ENCODE data around the gene LCOR.
"Not testable (repeated sequence)": the region's sequence is repeated elsewhere in the genome, so short reads cannot be mapped to it uniquely, and the experiment has no call there.

LCOR gene

DNA sequence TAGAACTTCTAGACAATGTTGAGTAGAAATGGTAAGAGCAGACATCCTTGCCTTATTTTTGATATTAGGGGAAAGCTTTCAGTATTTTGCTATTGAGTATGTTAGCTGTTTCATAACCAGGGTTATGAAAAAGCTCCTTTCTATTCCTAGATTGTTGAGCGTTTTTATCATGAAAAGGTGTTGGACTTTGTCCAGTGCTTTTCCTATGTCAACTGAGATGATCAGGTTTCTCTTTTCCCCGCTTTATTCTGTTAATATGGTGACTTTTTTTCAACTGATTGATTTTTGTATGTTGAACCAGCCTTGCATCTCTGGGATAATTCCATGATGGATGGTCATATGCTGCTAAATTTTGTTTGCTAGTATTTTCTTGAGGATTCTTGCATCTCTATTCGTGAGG, 58.5 kb downstream of the LCOR start:
- DNase-seq: no peak

DNA sequence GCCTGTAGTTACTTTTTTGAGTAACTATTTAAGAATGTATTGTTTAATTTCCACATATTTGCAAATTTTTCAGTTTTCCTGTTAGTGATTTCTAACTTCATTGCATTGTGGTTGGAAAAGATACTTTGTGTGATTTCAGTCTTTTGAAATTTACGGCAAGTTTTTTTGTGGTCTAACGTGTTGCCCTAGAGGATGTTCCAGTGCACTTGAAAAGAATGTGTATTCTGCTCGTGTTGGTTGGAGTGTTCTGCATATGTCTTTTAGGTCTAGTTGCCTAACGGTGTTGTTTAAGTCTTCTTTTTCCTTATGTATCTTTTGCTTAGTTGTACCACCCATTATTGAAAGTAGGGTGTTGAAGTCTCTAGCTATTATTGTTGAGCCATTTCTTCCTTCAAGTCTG, 59.7 kb downstream of the LCOR start:
- DNase-seq: no peak

DNA sequence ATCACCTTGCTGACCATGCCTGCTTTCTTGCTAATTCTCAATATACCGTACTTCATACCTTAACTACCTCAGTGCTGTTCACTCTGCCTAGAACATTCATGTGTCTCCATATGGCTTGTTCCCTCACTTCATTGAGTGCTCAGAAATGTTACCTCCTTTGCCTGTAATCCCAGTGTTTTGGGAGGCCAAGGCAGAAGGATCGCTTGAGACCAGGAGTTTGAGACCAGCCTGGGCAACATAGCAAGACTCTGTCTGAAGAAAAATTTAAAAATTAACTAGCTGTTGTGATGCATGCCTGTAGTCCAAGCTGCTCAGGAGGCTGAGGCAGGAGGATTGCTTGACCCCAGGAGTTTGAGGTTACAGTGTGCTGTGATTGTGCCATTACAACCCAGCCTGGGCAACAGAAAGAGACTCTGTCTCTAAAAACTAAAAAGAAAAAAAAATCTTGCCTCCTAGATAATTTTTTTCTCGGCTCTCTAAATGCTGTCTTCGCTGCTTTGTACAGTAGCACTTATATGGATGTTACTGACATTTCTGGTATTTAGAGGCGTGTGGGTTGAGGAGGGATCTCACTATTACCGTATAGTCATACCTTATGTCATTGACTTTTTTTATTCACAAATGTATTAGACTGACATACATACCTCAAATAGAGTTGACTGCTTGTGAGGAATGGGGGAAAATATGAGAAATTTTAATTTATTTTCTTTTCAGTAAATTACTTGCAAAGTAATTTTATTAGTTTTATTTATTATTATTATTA, 63.7 kb downstream of the LCOR start:
- DNase-seq: no peak

DNA sequence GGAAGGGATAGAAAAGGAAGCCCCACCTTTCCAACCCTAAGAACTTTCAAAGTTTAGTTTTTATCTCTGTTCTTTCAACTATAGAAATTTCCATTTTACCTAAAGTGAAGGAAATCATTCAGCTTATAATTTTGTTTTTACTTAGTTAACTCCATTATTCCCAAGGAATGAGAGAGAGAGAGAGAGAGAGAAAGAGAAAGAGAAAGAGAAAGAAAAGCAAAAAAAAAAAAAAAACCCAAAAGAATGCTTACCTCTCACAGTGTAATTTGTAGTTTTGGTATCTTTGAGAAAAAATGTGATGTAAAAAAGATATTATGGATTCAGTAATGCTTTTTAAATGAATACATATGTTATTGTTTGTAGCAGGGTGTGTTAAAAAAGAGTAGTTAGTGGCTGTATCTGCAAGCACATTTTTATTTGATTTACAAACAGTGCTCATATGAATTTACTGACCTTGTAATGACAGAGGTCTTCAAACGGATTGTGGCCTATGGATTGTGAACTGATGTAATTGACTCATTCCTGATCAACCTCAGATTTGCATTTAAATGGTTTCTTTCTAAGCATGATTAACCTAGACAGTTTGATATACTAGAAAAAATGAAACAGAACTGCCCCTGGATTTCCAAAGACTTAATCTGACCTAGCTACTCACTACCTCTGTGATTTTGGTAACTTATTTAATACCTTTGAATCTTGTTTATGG, 64.9 kb downstream of the LCOR start:
- no peak for DNase-seq

DNA sequence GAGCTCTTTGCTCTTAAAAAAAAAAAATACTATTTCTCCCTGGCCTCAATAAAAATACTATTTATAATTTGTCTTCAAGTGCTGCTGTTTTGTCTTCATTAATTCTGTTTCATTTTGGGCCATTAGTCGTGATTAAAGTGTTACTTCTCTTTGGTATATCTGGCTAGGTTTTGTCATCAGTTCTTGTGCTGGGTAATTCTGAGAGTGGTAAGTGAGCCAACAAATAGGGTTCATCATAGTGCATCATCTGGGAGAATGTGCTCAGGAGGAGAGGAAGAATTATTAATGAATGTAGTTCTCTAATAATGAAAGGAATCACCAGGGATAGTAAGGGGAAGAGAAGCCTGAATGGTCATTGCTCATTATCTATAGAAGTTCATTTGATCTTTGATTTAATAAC, 70.0 kb downstream of the LCOR start:
- DNase-seq: no peak

DNA sequence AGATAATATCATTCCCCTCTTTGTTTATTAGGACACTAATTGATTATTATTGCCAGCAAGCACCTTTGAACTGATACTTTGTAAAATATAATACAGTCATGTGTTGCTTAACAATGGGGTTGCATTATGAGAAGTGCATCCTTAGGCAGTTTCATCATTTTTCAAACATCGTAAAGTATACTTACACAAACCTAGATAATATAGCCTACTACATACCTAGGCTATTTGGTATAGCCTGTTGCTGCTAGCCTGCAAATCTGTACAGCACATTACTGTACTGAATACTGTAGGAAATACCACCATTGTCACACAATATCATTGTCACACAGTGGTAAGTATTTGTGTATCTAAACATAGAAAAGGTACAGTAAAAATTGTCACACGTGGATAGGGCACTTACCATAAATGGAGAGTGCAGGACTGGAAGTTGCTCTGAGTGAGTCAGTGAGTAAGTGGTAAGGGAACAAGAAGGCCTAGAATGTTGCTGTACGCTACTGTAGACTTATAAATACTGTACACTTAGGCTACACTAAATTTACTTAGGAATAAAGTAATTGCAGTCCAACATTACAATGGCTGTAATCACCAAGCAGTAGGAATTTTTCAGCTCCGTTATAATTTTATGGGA, 70.7 kb downstream of the LCOR start:
- no peak for DNase-seq

DNA sequence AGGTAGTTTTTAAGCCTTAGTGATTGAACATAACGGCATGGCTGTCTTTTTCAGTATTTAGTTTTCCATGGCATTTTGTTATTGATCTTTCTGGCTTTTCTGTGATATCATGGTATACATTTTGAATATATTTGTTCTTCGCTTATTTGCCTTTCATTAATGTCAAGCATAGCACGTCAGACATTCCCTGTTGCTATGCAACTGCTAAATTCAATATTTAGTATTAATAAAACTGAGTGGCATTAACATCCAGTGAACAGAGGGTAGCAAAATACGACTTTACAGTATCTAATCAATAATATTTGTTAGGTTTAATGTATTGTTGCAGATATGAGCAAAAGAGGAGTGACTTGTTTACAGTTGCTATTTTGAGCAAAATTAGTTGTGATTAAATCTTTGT, 72.5 kb downstream of the LCOR start:
- no peak for DNase-seq

DNA sequence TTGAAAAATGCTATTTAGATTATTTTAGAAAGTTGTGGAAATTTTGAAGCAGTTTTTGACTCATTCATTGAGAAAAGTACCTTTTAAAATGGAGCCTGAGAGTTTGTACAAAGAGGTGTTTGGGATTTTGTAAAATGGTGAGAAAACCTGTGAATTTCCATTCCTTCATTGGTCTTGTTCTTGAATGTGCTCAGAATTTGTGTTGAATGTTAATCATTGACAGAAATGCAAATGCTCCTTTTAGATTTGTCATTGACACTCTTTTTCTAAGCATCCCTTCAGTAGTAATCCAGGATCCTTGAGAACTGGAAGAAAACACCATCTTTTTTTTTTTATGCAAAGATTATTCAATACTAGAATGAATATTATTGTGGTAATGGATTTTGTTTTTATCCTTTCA, 74.8 kb downstream of the LCOR start:
- DNase-seq: no peak

DNA sequence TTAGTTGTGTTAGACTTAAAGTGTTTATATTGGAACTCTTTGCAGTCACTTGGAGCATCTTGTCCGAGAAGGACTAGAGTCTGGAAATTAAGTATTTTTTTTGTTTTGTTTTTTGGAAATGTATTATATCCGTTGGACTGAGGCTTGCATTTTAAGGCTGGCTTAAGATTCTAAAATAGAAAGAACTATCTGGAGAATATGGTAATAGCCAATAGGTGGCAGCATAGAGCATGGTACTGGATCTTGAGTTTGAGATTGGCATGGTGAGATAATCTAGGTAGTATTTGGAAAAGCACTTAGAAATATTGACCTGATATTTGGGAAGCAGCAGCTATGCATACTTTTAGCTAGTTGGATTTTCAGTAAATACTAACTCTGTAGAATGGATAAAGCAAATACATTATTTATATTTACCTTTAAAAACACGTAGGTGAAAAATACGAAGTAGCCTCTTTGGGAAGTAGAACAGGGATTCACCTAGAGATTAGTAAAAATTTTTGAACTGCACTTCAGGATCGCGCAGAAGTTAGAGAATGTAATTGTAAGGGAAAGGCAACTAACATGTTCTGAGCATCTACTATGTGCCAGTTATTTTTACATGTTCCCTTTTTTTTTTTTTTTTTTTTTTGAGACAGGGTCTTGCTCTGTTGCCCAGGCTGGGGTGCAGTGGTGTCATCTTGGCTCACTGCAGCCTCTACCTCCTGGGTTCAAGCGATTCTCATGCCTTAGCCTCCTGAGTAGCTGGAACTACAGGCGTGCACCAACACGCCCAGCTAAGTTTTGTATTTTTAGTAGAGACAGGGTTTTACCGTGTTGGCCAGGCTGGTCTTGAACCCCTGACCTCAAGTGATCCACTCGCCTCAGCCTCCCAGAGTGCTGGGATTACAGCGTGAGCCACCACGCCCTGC, 78.6 kb downstream of the LCOR start:
- no peak for DNase-seq

DNA sequence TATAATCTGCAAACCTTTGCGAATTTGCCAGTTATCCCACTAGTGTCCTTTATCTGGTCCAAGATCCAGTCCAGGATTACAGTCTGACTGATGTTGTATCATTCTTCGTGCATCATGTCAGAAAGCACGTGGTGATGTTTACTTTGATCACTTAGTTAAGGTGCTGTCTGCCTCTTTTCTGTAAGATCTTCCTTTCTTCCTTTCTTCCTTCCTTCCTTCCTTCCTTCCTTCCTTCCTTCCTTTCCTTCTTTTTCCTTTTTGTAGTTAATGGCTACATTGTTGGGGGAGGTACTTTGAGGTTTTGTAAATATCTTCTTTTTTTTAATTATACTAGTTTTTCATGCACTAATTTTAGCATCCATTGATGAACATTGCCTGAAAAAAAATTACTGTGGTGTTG, 80.3 kb downstream of the LCOR start:
- DNase-seq: no peak

DNA sequence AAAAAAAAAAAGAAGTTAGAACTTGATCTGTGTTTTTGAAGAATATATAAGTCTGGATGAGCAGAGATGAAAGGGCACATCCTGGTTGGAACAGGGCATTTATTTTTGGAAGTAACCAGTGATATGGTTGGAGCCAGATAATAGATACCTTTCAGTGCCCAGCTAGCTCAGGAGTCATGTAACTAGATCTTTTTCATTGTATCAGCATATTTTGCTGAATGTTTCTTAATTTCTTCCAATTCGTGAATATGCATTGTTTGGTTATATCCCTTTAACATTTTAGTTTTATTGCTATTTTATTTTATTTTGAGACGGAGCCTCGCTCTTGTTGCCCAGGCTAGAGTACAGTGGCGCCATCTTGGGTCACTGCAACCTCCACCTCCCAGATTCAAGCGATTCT, 81.8 kb downstream of the LCOR start:
- no peak for DNase-seq

DNA sequence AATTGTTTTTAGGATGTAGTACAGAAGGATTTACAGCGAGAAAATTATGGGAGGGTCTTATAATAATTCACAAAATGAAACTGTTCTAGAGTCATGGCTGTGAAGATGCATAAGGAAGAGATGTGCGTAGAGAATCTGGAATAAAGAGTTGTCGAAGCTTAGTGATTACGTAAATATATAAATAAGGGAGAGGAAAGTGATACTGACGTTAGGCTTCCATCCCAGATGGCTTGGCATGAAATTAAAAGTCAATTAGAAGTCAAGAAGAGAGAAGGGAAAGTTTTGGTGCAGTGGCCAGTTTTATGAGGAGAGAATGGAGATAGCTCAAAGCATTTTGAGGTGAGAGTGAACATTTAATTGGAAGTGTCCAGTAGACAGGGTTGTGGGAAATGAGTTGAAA, 85.5 kb downstream of the LCOR start:
- DNase-seq: no peak

DNA sequence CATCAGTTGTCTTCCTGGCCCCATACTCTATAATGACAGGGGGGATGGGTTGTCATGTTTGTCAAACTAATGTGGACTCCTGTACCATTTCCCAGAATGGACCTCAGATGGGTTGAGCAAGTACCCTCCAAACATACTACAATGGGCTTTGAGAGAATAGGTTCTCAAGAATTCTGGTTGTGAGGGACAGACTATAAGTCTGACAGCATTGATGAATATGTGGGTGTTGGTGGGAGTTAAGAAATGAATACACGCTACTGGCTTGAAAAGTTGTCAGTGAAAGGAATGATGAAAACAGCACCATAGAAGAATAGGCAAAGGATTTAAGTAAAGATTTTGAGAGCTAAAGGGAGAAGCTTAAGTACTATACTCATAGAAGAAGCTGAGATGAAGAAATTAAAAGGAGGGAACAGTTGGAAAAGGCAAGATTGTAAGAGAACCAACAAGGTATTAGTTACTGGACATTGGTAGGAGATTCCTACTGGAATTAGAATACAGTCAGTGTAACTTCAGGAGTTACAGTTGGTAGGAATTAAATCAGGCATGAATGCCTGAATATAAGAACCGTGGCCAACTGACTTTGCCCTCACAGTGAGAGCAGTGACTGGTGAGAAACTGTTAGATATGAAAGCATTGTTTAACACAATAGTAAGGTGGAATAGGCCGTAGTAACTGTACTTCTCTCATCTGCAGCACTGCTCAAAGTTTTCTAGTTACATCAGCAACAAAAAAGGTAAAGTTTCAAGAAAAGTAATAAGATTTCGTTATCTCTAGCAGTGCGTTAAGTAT, 86.3 kb downstream of the LCOR start:
- DNase-seq: no peak

DNA sequence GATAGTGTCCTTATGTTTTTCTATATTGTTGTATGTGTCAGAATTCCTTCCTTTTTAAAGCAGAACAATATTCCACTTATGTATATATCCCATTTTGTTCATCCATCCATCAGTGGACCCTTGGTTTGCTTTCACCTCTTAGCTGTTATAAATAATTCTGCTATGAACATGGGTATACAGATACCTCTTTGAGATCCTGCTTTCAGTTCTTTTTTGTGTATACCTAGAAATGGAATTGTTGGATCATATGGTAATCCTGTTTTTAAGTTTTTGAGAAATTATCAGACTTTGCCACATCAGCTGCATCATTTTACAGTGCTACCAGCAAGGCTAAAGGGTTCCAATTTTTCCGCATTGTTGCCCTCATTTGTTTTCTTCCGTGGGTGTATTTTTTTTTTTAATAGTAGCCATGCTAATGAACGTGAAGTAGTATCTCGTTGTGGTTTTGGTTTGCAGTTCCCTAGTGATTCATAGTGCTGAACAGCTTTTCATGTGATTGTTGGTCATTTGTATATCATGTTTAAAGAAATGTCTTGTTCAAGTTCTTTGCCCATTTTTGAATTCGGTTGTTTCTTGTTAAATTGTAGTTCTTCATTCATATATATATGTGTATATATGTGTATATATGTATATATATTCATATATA, 87.8 kb downstream of the LCOR start:
- no peak for DNase-seq

DNA sequence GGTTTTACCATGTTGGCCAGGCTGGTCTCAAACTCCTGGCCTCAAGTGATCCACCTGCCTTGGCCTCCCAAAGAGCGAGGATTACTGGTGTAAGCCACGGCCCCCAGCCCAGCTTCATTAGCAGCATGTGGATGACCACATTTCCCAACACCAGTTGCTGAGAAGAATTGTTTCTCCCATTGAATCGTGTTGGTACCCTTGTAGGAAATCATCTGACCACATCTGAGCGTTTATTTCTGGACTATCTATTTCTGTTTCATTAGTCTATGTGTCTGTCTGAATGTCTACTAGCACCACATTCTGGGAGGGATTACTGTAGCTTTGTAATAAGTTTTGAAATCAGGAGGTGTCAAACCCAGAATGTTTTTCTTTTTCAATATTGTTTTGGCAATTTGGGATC, 89.6 kb downstream of the LCOR start:
- no peak for DNase-seq

DNA sequence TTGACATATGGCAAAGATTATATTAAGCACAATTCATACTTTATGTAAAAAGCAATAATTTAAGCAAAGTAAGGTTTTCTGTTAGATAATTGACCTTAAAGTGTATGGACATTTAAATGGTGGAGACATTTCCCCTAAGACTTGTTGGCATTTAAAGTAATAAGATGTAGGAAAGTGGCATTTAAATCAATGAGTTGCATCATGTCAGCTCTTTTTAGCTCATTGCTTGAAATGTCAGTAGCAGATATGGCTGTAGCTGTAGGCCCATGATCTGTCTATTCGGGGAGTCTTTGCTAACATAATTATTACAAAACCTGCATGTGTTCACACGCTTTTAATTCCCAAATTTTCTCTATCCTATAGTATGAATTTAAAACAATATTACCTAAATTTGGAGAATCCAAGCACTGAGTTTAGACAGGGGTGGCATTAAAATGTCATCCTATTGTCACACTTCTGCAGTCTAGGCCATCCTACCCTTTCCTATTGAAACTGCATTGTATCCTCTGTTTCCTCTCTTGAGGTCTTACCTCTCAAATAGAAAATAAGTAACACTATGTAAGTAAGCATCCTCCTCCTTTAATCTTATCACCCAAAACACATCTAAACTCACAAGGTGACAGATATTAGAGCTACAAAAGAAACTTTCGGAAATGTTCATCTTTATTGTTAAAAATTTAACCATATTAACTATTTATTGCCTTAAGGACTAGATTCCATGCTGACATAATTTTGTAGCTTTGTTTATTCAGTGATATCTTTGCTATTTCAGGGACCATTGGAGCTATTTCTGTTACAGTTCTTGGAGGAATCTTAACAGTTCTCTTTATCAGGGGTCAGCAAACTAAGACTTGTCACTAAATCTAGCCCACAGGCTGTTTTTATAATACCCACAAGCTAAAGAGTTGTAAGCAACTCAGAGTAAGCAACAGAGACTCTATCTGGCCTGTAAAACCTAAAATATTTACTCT, 91.2 kb downstream of the LCOR start:
- no peak for DNase-seq

DNA sequence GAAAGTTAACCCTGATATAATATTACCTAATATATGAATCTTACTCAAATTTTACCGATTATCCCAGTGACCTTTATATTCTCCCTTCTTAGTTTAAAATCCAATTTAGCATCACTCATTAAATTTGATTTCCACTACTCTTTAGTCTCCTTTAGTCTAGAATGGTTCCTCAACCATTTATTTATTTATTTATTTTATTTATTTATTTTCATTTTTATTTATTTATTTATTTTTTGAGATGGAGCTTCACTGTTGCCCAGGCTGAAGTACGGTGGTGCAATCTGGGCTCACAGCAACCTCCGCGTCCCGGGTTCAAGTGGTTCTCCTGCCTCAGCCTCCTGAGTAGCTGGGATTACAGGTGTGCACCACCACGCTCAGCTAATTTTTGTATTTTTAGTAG, 92.8 kb downstream of the LCOR start:
- DNase-seq: no peak

DNA sequence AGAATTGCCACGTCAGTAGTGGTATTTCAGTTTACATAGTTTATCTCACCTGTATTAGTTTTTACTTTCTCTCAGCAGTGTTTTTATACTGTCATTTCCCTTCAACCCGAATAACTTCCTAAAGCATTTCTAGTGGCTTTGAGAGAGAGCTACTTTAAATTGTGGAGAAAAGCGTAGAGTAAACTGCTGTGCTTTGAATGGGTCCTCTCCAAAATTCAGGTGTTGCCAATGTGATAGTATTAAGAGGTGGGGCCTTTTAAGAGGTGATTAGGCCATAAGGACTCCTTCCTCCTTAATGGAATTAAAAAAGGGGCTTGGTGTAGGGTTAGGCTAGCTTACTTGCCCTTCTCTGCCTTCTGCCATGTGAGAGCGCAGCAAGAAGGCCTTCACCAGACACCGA, 98.4 kb downstream of the LCOR start:
- no peak for DNase-seq

DNA sequence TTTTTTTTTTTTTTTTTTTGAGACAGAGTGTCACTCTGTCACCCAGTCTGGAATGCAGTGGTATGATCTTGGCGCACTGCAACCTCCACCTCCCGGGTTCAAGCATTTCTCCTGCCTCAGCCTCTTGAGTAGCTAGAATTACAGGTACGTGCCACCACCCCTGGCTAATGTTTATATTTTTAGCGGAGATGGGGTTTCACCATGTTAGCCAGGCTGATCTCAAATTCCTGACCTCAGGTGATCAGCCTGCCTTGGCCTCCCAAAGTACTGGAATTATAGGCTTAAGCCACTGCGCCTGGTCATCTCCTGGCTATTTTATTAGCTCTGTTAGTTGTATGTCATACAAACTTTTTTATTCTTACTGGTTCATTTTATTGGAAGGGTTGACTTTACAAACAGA, 103.0 kb downstream of the LCOR start:
- DNase-seq: no peak

DNA sequence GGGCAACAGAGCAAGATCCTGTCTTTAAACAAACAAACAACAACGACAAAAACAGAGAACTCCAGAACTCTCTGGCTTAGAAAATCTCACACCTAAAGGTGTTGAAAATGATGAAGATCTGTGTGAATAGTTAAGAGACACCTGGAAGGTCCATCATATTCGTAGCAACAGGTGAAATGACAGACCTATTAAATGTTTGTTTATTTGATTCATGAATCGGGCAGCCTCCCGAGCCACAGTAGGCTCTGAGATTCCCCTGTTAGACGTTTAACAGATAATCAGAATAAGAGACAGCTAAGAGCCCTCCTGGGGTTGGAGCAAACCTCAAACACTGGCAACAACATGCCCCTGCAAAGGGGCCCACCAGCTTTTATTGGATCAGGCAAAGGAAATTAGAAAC, 103.7 kb downstream of the LCOR start:
- no peak for DNase-seq

DNA sequence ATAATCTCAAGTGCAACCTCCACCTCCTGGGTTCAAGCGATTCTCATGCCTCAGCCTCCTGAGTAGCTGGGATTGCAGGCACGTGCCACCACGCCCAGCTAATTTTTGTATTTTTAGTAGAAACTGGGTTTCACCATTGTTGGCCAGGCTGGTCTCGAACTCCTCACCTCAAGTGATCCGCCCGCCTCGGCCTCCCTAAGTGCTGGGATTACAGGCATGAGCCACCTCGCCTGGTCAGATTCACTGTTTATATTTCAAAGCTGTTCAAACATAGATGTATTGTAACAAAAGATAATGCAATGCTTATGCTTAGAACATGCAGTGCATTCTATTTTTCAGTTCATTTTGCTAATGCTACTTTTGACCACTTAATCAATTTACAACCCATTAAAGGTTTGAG, 111.1 kb downstream of the LCOR start:
- not testable (repeated sequence) for DNase-seq

Measured in NCI-H2107 (cell line).